Activated naive CD8-positive, alpha-beta T cell (primary cell): ENCODE data around the gene KCNQ2.

Experiments used
- H3K27ac Mint-ChIP-seq: one replicate; pipeline ENCODE4 v1.8.0; 2021; ENCODE audit warnings: mixed read lengths
- H3K27me3 Mint-ChIP-seq: one replicate; pipeline ENCODE4 v1.8.0; 2021; ENCODE audit warnings: mixed read lengths
- H3K36me3 Mint-ChIP-seq: one replicate; pipeline ENCODE4 v1.8.0; 2021; ENCODE audit warnings: mixed read lengths
- H3K4me1 Mint-ChIP-seq: one replicate; pipeline ENCODE4 v1.8.0; 2021; ENCODE audit warnings: low read depth, mixed read lengths
- H3K4me3 Mint-ChIP-seq: one replicate; pipeline ENCODE4 v1.8.0; 2021; ENCODE audit warnings: mild to moderate bottlenecking, mixed read lengths
- H3K9me3 Mint-ChIP-seq: one replicate; pipeline ENCODE4 v1.8.0; 2021; ENCODE audit warnings: low read depth, mixed read lengths

The KCNQ2 gene

DNA sequence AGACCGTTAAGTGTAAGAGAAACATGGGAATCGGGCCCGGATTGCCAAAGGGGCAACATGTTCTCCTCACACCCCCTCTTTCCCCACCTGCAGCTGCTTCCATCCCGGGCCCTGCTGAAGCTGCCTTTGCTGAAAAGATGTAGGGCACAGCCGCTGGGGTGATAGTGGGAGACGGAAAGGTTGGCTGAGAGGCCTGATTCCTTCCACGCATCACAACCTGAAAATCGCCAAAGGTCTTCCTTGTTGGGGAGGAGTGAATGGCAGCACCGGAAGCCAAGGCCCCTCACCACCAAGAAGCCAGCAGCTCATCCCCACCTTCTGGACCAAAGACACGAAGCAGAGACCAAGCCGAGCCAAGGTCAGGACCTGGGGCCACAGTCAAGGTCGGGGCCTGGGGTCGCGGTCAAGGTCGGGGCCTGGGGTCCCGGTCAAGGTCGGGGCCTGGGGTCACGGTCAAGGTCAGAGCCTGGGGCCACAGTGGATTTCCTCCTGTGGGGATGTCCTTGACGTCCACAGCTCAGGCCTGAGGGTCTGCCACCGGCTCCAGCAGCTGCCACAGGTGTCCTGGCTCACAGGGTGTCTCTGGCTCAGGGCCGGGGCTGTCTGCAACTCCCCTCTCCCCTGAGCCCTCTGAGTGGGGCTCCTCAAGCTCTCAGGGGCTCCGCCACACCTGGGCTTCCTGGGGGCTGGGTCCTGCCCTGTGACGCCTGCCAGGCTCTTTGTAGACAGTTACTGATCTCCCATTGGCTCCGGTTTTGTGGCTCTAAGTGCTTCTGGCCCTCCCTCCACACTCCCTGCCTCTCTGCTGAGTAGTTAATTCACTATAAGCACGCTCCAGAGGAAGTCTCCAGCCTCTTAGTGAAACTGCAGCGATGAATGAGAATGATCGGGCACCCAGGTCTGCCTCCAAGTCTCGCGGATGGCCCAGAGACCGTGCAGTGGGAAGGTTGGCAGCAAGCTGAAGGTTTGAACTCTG lies 105.8 kb downstream of the KCNQ2 start:
- H3K4me3 Mint-ChIP-seq = no peak overlapping the region
- no peaks in the 10 kb centered on the region for H3K36me3 Mint-ChIP-seq
- no peaks in the 10 kb centered on the region for H3K9me3 Mint-ChIP-seq
- peaks cover 2% of the 10 kb centered on the region for H3K4me1 Mint-ChIP-seq
- H3K27me3 Mint-ChIP-seq = peaks cover 9% of the 10 kb centered on the region
- no peak overlapping the region for H3K27ac Mint-ChIP-seq

DNA sequence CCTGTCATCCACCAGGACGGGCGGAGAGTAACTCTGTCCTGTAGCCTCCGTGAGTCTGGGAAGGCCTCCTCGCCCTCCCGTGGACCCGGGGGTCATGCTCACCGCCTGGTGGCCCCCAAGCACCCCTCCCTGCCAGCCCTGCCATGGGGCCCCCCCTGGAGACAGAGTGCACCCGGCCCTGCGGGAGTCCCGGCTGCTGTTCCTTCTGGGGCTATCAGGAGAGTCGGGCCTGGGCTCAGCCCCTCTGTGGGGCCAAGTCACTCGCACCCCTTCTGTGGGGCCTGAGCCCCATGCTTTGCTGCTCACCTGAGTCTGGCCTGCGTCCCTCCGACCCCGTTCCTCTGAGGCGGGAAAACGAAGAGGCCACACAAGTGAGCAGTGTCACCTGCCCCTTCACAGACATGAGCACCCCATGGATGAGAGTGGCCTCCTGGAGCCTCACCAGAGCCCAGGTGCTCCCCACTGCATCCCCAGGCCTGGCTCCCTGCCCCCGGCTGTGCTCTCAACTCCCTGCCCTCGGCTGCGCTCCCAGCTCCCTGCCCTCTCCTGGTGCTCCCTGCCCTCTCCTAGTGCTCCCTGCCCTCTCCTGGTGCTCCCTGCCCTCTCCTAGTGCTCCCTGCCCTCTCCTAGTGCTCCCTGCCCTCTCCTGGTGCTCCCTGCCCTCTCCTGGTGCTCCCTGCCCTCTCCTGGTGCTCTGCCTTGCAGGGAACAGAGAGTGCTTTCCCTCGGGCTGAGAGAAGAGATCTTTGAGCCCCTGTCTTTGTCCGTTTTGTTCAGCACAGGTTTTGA lies 106.7 kb downstream of the KCNQ2 start:
- Mint-ChIP-seq H3K4me1 (peaks cover 2% of the 10 kb centered on the region), H3K27ac (no peak overlapping the region), H3K27me3 (peaks cover 9% of the 10 kb centered on the region), H3K36me3 (no peaks in the 10 kb centered on the region), H3K9me3 (no peaks in the 10 kb centered on the region), H3K4me3 (no peak overlapping the region)

DNA sequence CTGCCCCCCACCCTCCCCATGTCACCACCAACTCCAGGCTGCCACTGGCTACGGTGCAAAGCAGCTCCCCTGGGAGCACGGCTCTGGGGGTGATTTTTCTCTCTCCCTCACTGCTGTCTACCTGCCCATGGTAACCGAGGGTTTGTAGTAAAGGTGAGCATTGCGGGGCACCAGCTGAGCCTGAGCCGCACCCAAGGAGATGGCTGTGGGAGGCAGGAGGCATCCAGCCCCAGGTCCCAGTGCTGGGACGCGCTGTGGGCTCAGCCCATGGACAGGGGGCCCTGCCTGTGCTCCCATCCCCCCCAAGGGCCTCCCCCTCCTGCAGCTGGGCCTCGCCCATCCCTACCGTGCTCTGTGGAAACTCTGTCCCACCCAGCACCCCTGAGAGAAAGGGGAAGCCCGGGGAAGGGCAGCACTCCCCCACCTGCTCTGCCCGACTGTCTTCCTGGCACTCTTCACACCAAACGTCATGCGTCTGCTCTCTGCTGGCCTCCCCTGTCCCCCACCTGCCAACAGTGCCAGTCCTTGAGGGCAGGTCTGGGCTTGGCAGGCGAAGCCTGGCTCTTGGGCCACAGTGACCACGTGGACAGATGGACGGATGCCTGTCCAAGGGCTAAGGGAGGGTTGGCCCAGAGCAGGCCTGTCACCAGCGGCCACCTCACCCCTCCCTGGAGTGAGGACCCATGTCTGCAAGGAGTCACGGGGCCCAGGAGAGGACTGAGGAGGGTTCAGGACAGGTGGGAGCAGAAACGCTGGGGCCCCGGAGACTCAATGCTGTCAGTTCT lies 107.5 kb downstream of the KCNQ2 start:
- H3K4me1 Mint-ChIP-seq = peaks cover 2% of the 10 kb centered on the region
- H3K4me3 Mint-ChIP-seq = no peak overlapping the region
- H3K36me3 Mint-ChIP-seq = no peaks in the 10 kb centered on the region
- H3K9me3 Mint-ChIP-seq = no peaks in the 10 kb centered on the region
- H3K27ac Mint-ChIP-seq = no peak overlapping the region
- H3K27me3 Mint-ChIP-seq = peaks cover 9% of the 10 kb centered on the region

DNA sequence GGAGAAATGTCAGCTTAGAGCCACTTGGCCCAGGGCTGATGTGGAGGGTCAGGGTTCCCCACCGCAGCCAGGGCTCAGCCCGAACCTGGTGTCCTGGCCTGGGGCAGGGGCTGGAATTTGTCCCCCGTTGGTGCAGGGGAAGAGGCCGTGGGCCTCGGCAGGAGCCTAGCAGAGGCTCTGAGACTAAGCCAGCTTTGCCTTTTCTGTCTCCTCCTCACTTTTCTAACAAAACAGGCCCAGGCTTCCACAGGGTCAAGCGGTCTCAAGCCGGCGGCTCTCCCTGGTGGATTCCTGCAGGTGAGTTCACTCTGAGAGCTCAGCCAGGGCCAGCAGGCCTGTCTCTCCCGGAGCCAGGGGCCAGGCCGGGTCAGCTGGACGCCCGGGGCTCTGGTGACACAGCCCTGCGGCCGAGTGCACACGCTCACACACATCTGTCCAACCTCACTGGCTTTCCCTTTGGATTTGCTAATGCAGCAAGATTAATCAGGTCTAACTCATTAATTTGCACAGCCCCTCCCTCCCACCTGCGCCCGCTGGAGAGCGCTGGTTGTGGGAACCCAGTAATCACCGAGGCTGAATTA lies 108.4 kb downstream of the KCNQ2 start:
- Mint-ChIP-seq H3K4me1 (peaks cover 2% of the 10 kb centered on the region), H3K4me3 (no peak overlapping the region), H3K27ac (no peak overlapping the region), H3K9me3 (no peaks in the 10 kb centered on the region), H3K27me3 (peaks cover 13% of the 10 kb centered on the region), H3K36me3 (no peaks in the 10 kb centered on the region)

DNA sequence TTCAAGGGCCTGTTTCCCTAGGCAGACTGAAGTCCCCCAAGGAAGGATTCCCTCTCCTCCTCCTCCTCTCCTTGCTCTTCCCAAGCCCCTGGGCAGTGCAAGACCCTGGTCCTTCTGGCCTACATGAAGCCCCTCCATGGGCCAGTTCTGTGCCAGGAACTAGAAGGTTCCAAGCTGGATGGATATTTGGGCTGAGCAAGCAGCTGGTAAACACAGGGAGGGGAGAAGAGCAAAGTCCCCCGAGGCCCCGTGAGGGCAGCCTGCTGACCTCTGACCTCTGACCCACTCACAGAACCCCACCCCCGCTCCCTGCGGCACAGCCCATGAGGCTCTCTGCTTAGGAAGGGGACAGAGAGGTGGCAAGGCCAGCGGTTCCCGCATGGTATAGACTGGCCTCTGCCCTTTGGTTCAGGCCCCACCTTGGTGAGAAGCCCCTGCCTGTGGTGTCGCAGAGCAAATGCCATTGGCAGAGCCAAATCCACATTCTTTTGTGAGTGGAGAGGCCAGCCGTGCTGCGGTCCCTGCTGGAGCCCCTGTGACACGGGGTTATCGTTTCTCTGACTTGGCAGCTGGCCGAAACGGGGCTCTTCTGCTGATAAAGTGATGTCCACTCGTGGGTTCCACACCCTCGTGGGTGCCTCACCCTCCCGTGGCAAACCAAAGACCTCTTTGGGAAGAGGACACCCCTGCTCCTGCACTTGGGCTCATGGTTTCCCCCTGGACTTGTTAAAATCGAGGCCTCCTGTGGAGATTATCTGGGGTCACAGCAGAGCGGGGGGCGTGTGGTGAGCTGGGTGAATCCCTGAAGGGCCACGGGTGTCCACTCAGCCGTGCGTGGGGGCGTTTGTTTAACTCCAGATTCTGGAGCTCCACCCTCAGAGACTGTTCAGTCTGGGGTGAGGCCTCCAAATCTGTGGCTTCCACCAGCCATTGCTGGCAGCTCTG lies 109.2 kb downstream of the KCNQ2 start:
- Mint-ChIP-seq H3K27me3 (peaks cover 13% of the 10 kb centered on the region), H3K36me3 (no peaks in the 10 kb centered on the region), H3K4me1 (peaks cover 2% of the 10 kb centered on the region), H3K4me3 (no peak overlapping the region), H3K27ac (no peak overlapping the region), H3K9me3 (no peaks in the 10 kb centered on the region)

DNA sequence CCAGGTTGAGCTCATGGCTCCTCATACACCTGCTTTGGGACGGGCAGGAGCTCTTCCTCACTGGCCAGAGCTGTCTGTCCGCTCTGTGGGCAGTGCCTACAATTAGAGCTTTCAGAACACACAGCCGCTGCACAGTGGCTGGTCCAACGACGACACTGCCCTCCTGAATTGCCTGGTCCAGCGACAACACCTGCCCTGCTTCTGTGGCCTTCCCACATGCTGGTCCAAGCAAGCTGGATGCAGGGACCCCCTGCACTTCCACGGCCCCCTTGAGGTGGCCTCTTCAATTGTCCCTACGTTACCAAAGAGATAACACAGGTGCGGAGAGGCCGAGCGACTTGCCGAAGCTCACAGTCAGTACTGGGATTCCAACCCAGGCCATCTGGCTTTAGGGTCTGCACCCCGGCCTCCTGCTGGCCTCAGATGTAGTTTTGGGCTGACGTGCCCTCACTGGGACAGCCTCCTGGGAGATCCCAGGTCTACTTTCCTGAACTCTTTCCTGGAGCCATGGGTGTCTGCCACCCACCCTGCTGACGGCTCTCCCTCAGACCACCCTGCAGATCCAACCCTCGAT lies 109.9 kb downstream of the KCNQ2 start:
- peaks cover 2% of the 10 kb centered on the region for H3K4me1 Mint-ChIP-seq
- H3K4me3 Mint-ChIP-seq = no peak overlapping the region
- H3K27me3 Mint-ChIP-seq = peaks cover 13% of the 10 kb centered on the region

DNA sequence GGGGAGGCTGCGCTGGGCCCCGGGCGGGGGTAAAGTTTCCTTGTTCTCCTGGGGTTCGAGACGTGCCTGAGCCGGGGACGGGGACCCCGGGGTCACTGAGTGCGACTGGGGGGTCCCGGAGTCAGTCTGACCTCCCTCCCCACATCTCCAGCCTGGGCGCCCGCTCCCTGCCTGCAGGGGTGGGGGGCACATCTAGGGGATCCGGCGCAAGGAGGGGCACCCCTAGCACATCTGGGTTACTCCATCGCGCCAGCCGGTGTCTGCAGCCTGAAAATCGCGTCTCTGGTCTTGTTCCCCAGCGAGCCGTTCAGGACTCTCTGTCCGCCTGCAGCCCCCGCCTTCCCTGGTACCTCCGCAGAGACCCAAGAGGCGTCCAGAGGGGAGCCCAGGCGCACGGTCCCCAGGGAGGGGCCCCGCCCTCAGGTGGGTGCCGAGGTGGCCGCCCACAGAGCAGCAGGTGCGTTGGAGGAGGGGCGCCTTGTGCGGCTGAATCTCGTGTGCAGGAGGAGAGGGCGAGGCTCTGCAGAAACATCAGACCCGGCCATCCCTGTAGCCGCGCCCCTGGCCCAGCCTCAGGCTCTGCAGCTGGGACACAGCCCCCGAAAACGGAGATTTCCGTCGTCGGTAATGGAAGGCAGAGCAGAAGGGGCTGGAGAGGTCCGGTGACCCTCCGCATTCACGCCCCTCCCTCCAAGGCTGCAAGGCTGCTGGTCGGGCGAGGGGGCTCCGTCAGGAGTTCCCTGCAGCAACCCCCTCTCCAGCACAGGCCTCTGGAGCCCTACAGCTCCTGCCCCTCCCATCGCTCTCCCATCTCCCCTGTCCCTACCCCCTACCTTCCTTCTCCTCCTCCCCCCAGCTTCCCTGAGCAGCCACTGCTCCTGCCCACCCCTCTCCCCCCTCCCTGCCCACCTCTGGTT lies 110.7 kb downstream of the KCNQ2 start:
- no peak overlapping the region for H3K4me3 Mint-ChIP-seq

More for the DNA sequence above, 109.9 kb downstream of the KCNQ2 start:
- Mint-ChIP-seq H3K9me3 (no peaks in the 10 kb centered on the region), H3K36me3 (no peaks in the 10 kb centered on the region), H3K27ac (no peak overlapping the region)

DNA sequence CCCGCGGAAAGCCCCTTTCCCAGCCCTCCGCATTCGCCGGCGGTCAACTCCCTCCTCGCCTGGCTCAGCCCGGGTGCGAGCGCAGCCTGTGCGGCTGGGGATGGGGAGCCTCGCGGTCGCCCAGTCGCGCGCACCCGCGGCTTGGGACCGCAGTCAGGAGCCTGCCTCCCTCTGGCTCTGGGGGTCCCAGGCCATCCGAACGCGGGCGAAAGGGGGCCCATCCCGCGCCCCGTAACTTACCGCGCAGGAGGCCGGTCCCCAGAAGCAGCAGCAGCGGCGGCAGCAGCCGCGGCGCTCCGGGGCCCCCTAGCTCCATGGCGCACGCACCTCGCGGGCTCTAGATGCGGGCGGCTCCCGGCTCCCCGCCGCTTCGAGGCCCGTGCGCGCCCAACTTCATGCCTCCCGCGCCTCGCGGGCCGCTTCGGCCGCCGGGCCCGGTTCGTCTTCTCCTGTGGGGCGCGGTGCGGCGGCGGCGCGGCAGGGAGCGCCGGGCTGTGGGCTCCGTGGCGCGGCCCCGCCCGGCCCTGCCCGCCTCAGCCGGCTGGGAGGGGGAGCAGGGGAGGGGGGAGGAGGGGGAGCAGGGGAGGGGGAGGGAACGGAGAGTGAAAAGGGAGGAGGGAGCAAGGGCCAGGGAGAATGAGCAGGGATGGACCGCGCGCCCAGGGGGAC lies 111.5 kb downstream of the KCNQ2 start, which contains the start of gene CHRNA4:
Gene CHRNA4 (minus strand): TSS at position 500 of the 669 bp plus-strand sequence. CDS start 184 bp downstream, at position 316.
- Mint-ChIP-seq H3K4me3 (no peak within 1 kb of the TSS), H3K36me3 (no peaks in the 10 kb centered on the region), H3K27me3 (peaks cover 12% of the 10 kb centered on the region), H3K4me1 (peaks cover 2% of the 10 kb centered on the region), H3K9me3 (no peaks in the 10 kb centered on the region), H3K27ac (no peak within 1 kb of the TSS)

More for the DNA sequence above, 110.7 kb downstream of the KCNQ2 start:
- no peaks in the 10 kb centered on the region for H3K9me3 Mint-ChIP-seq
- no peaks in the 10 kb centered on the region for H3K36me3 Mint-ChIP-seq
- H3K27ac Mint-ChIP-seq = no peak overlapping the region
- H3K4me1 Mint-ChIP-seq = peaks cover 2% of the 10 kb centered on the region
- peaks cover 13% of the 10 kb centered on the region for H3K27me3 Mint-ChIP-seq

DNA sequence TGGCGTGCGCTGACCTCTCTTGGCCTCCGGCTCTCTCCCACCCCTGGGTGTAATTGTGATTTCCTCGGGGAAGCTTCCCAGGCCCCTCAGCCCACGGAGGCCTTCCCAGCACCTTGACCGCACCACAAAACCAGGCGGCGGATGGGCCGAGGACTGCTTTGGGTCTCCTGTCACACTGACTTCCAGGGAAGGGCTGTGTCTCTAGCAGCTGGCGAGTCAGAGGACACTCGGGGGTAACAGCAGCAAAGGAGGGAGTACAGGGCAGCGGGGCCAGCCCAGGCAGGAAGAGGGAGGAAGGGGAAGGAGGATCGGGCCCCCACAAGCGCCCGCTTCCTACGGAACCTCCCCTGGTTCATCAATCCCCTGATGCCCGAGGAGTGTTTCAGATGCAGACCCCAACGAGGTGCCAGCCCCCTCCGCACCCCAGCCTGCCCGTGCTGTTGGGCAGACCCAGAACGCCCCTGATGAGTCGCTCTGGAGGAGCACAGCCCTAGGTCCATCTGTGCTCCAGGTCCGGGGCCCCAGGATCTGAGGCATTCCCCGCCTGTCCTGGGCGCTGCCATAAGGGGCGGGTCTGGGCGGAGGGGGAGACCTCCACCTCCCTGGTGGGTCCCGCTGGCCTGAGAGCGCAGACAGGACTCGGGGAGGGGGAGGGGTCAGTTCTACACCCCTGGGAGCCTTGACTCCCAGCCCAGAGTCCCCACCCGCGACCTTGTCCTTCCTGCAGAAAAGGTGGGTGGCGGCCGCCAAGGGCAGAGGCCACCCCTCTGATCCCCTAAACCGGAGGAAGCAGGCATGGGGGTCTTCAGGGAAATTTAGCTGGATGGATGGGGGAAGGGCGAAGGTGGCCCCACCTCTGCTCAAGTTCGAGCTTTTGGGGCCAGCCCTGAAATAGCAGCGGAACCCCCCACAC lies 112.3 kb downstream of the KCNQ2 start:
- Mint-ChIP-seq H3K27ac (no peak overlapping the region), H3K36me3 (no peaks in the 10 kb centered on the region), H3K4me1 (peaks cover 2% of the 10 kb centered on the region), H3K27me3 (peaks cover 12% of the 10 kb centered on the region), H3K9me3 (no peaks in the 10 kb centered on the region), H3K4me3 (no peak overlapping the region)

DNA sequence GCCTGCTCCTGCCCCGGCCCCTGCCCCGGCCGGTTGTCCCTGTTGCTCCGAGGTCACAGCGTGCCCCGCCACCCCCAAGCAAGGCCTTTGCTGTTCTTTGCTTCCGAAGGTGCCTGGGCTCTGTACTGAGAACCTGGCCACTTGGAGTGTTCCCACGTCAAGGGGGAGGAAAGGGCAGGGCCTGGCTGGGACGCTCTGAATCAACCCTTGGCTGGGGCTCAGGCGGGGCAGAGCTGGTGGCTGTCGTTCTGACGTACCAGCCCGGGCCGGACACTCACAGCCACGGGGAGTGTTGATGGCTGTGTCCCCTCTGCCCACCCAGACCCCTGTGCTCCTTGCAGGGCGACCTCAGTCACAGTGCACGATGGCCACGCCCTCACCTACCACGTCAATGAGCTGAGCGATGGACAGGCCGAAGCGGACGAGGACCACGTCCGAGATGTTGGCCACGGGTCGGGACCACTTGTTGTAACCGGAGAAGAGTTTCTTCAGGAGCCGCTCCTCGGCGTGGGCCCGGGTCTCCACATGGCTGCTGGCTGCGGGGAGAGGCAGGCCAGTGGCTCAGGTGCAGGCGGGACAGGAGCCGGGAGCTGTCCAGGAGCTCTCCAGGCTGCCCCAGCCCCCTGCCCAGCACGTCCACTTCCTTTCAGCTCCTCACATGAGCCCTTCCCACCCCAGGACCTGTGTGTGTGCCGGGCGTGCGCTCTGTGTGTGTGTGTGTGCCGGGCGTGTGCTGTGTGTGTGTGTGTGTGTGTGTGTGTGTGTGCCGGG lies 113.1 kb downstream of the KCNQ2 start:
- Mint-ChIP-seq H3K36me3 (no peaks in the 10 kb centered on the region), H3K27ac (no peak overlapping the region), H3K9me3 (no peaks in the 10 kb centered on the region), H3K4me1 (peaks cover 2% of the 10 kb centered on the region), H3K27me3 (peaks cover 12% of the 10 kb centered on the region), H3K4me3 (no peak overlapping the region)
